ENCODE measurements around the gene MAN1A1. TPM values are rescaled to one million over a fixed set of nuclear protein-coding genes. Genes with fewer than 3 reads are reported as not detected.

Gene MAN1A1
- total and polyA plus RNA-seq, 2 of the 8 experiments (the other 6 are each of a cell fraction or from before 2014, with no cell fraction given), result 1.8 to 5.4 TPM

DNA sequence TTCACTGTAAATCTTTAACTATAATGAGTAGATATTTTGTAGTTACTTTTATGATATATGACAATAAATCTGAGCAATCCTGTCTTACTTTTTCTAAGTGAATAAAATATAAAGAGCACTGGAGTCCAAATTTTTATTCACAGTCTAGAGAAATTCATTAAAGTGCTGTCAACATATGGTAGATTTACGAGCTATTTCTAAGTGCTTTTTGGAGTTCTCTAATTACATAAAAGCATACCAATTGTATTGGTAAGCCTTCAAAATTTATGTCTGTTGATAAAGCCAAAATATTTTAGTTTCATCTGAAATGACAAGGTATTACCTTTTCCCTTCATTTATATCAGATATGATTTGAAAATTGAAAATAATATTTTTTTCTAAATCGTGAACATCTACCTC is 75.4 kb downstream of the MAN1A1 start:
- no peak overlapping the region for H3K4me2 ChIP-seq (ENCODE audit: insufficient read depth in 1 of 2, low read depth in 2 of 2, low read length in 2 of 2)
- H2BK20ac ChIP-seq (ENCODE audit: low read length), result no peak overlapping the region
- H3K79me2 ChIP-seq (ENCODE audit: control insufficient read depth in 1 of 2, insufficient read depth in 2 of 2, low read length in 2 of 2), result no peaks in the 10 kb centered on the region
- no peak overlapping the region for H2BK15ac ChIP-seq (ENCODE audit: low read length)
- H3K23me2 ChIP-seq (ENCODE audit: low read depth, low read length), result no peaks in the 10 kb centered on the region
- no peak overlapping the region for H2AK5ac ChIP-seq (ENCODE audit: low read depth, low read length)
- DNase-seq (ENCODE audit: low read depth in 1 of 2, low spot score in 2 of 2) (no peak), FAIRE-seq (no peak)
- H3K4me3 ChIP-seq (ENCODE audit: extremely low read depth in 1 of 4, insufficient read depth in 2 of 4, low read depth in 3 of 4, low read length in 4 of 4), result no peak overlapping the region
- peaks cover 3 to 7% of the 10 kb centered on the region in 2 experiments; a peak in 2 of 4 replicates for H3K9me3 ChIP-seq (ENCODE audit: insufficient read depth in 2 of 2, low read depth in 1 of 2, low read length in 1 of 2)
- H3K36me3 ChIP-seq (ENCODE audit: control insufficient read depth in 2 of 4, insufficient read depth in 4 of 4, low read length in 3 of 4), result no peaks in the 10 kb centered on the region
- no peak overlapping the region for H2BK120ac ChIP-seq (replicated peaks; ENCODE audit: low read depth, low read length)
- no peak overlapping the region for H2BK12ac ChIP-seq (ENCODE audit: low read depth, low read length)
- no peak overlapping the region for H4K91ac ChIP-seq (replicated peaks; ENCODE audit: insufficient read length, low read length)
- no peak overlapping the region for H3K56ac ChIP-seq (replicated peaks; ENCODE audit: insufficient read length, low read depth, low read length)
- no peak overlapping the region for H2BK5ac ChIP-seq (ENCODE audit: low read depth, low read length)
- H4K8ac ChIP-seq (ENCODE audit: extremely low read depth, insufficient read depth, low read length), result no peak overlapping the region
- no peak overlapping the region for H3K4ac ChIP-seq (replicated peaks; ENCODE audit: insufficient read length, low read depth, low read length)
- H3K79me1 ChIP-seq (ENCODE audit: low read depth, low read length), result no peaks in the 10 kb centered on the region
- H3K9ac ChIP-seq (replicated peaks in 1 of 4; ENCODE audit: extremely low read depth in 1 of 4, low read depth in 3 of 4, low read length in 3 of 4), result no peak overlapping the region
- no peak overlapping the region for H3K14ac ChIP-seq (ENCODE audit: insufficient read length)
- H3K4me1 ChIP-seq (replicated peaks in 1 of 4; ENCODE audit: control insufficient read depth in 3 of 4, insufficient read depth in 4 of 4, low read length in 3 of 4), result no peaks in the 10 kb centered on the region
- H3K27ac ChIP-seq (ENCODE audit: low read depth, low read length), result no peak overlapping the region
- ChIA-PET POLR2A (ENCODE audit: partially characterized antibody) (no interaction called here), CTCF (ENCODE audit: partially characterized antibody) (no interaction called here)
- H3K23ac ChIP-seq (ENCODE audit: insufficient read length), result no peak overlapping the region
- H3K27me3 ChIP-seq (replicated peaks in 1 of 4; ENCODE audit: control insufficient read depth in 3 of 4, extremely low read depth in 1 of 4, insufficient read depth in 3 of 4, low read length in 3 of 4), result no peaks in the 10 kb centered on the region
- TF ChIP-seq, protein P1, sequence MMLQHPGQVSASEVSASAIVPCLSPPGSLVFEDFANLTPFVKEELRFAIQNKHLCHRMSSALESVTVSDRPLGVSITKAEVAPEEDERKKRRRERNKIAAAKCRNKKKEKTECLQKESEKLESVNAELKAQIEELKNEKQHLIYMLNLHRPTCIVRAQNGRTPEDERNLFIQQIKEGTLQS (IDR thresholded peaks at IDR 0.05; ENCODE audit: insufficient read depth, low read depth, low read length), result no peak
- TF ChIP-seq BCL11A (IDR thresholded peaks at IDR 0.05; ENCODE audit: low read depth in 2 of 2, low read length in 2 of 2) (no peak), CEBPB (IDR thresholded peaks at IDR 0.05; ENCODE audit: low read depth, low read length) (no peak), RAD21 (IDR thresholded peaks at IDR 0.05 in 1 of 2, conservative IDR thresholded peaks at IDR 0.05 in 1 of 2; ENCODE audit: low read depth in 2 of 2, low read length in 2 of 2) (no peak), RFX5 (IDR thresholded peaks at IDR 0.05; ENCODE audit: borderline replicate concordance, low read depth, low read length) (no peak), SIRT6 (IDR thresholded peaks at IDR 0.05; ENCODE audit: low read length) (no peak), NRF1 (IDR thresholded peaks at IDR 0.05; ENCODE audit: low read depth, low read length) (no peak)
- TF ChIP-seq, protein P2, sequence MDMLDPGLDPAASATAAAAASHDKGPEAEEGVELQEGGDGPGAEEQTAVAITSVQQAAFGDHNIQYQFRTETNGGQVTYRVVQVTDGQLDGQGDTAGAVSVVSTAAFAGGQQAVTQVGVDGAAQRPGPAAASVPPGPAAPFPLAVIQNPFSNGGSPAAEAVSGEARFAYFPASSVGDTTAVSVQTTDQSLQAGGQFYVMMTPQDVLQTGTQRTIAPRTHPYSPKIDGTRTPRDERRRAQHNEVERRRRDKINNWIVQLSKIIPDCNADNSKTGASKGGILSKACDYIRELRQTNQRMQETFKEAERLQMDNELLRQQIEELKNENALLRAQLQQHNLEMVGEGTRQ (IDR thresholded peaks at IDR 0.05; ENCODE audit: low read length), result no peak
- H2AFZ ChIP-seq (ENCODE audit: low read length), result no peak overlapping the region
- H3K18ac ChIP-seq (ENCODE audit: extremely low read depth, low read length), result no peak overlapping the region
- H4K5ac ChIP-seq (ENCODE audit: insufficient read length, low read depth, low read length), result no peak overlapping the region
- WGBS, 2 experiments (ENCODE audit: extremely low coverage in 1 of 2, insufficient coverage in 1 of 2, insufficient read length in 1 of 2, insufficient replicate concordance in 2 of 2, low coverage in 1 of 2, low lambda C conversion rate in 2 of 2, missing lambda C conversion rate in 1 of 2), result 90% methylated on average over 2 of the region's 2 CpGs; no CpG with 5 or more reads in 1 of the 2 experiments
- no peaks in the 10 kb centered on the region for H4K20me1 ChIP-seq (replicated peaks in 1 of 2; ENCODE audit: control insufficient read depth in 1 of 2, insufficient read depth in 2 of 2, low read length in 2 of 2)
